Stimulated activated CD4-positive, alpha-beta T cell treated with anti-CD3 and anti-CD28 coated beads, TNF-alpha, amount 100 ng/mL, for 4 hours (primary cell): ENCODE measurements around the gene SURF4.
A peak's percentile ranks its signal among the peaks of the same experiment; 100 is the strongest.

ENCODE experiments used
- DNase-seq, 3 experiments: peaks; one replicate each; pipeline ENCODE4 v3.0.0-alpha.2; 2020; ENCODE audit warnings: low read depth in 3 of 3

Gene SURF4

DNA sequence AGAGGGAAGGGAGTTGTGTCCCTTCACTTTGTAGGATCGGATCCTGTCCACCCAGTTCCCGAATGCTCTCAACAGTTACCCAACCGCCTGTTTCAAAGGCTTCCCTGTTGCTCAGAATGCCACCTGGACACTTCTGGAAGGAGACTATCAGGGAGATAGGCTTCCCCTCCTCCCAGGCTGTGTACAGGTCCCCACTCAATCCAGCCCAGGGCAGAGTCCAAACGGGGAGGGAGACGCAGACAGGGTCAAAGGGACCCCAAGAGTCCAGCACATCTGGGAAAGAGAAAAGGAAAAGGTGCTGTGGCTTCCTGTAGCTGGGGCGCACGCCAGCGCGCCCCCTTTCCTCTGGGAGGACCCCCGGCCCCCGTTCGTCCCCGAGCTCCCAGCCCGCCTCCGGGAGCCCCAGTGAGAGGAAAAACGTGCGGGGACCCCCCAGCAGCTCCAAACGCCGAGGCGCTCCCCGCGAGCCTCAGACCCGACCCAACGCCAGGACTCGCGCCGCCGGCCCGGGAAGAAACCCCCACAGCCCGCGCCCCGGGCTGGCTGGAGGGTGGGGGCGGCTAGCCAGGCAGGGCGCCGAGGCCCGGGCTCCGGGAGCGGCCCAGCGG, 640 bp downstream of the SURF4 start:
- DNase-seq: no peak

- no peak for DNase-seq
Observed at GRCh38 chr9:133374612-133375115, 1.2 kb downstream of the SURF4 start.

- DNase-seq: no peak
Observed at GRCh38 chr9:133372144-133372543, 3.7 kb downstream of the SURF4 start.

- peak in 2 of 3 experiments; percentile 55 for DNase-seq
Observed at GRCh38 chr9:133371261-133371711, 4.6 kb downstream of the SURF4 start.

DNA sequence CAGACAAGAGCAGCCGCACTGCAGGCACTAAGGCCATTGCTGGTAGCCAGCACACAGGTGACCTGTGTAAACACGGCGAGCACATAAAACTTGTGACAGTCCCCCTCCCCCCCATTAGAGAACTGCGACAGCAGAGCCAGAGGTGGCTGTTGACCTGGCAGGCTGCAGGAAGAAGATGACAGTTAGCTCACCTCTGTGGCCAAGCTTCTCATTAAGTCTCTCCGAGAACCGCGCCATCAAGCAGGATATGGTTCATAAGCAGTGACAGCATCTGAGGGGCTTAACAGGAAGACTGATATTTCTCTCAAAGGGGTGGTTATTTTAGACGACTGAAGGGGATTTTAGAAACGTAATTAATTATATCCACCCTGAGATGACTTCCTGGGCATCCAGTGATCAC, 5.2 kb downstream of the SURF4 start:
- no peak for DNase-seq

DNA sequence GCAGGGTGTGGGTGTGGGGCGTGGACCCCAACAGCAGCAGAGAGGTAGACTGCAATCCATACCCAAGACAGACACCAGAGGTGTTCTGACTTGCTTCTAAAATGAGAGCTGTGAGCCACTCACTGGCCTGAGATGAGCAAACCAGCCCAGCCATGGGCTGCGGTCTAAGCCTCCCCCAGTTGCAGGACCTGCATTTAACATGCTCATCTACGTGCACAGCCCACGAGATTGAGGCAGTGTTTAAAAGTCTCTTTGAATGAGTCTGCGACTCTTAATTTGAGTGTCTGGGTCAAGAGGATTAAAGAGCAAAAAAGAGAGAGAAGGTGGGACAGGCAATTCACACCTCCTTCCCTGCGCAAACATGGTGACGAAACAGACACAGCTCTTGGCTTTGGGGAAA, 5.9 kb downstream of the SURF4 start:
- no peak for DNase-seq

DNA sequence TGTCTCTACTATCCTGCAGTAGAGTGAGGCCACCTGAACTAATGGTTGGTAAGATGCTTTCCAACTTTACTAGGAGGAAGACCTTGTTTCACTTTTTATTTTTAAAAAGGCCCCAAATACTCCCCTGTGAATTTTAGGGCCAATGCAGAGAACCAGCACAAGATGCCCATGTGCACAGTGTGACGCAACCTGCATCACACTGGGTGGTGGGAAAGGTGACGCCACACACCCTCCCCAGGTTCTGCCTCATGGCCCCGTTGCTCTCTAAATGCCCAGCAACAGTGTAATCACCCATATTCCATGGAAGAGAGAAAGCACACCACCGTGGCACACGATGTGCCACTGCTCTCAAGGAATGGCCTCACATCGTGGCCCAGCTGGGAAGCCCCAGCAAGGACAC, 6.4 kb downstream of the SURF4 start:
- no peak for DNase-seq

- DNase-seq: no peak
Observed at GRCh38 chr9:133368249-133368881, 7.5 kb downstream of the SURF4 start.

- DNase-seq: no peak
Observed at GRCh38 chr9:133367778-133368177, 8.1 kb downstream of the SURF4 start.

- no peak for DNase-seq
Observed at GRCh38 chr9:133367221-133367620, 8.6 kb downstream of the SURF4 start.

DNA sequence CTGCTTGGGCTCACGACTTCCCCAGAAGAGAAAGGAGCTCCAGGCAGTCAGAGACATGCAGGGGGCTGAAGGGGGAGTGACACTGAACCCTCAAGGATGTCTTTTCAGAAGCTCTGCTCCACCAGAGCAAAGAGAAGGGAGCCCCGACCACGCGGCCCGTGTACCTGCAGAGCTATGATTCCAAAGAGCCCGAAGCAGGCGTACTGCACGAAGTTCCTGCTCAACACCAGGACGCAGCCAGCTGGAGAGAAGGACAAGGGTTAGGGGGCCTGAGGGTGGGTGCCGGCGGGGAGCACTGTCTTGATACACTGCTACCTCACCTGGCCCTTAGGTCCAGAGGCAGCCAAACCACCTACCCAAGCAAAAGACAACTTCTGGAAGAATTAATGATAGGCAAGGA, 9.4 kb downstream of the SURF4 start:
- DNase-seq: no peak

DNA sequence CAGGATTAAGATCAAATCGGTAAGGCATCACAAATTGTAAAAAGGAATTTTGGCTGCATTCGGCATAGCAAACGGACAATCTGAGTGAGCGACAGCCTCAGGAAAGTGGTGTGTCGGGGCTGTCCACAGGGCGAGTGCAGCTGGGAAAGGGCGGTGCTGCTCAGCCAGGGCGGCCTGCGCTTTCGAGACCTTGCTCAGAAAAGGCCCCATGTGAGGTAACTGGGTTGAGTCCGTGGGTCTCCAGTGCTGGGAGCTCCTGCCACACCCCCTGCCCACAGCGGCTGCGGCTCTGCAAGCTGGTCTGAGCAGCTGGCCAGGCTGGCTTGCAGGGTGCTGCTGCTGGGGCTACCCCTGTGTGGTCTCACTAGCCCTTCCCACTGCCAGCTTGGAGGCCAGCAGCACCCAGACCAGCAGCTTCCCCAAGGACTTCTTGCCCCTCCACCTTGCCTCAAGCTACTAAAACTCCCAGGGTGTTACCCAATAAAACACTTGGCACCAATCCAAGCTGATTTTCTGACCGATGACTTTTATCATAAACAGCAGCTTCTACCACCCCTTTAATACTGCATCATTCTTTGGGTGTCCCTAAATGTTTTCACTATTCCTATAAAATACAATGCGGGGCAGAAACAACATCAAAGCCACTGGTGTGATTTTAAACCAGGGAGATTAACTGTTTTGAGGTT, 13.4 kb downstream of the SURF4 start:
- DNase-seq: no peak

GRCh38 chr9:133361507-133362092, 14.3 kb downstream of the SURF4 start:
- DNase-seq: no peak

DNA sequence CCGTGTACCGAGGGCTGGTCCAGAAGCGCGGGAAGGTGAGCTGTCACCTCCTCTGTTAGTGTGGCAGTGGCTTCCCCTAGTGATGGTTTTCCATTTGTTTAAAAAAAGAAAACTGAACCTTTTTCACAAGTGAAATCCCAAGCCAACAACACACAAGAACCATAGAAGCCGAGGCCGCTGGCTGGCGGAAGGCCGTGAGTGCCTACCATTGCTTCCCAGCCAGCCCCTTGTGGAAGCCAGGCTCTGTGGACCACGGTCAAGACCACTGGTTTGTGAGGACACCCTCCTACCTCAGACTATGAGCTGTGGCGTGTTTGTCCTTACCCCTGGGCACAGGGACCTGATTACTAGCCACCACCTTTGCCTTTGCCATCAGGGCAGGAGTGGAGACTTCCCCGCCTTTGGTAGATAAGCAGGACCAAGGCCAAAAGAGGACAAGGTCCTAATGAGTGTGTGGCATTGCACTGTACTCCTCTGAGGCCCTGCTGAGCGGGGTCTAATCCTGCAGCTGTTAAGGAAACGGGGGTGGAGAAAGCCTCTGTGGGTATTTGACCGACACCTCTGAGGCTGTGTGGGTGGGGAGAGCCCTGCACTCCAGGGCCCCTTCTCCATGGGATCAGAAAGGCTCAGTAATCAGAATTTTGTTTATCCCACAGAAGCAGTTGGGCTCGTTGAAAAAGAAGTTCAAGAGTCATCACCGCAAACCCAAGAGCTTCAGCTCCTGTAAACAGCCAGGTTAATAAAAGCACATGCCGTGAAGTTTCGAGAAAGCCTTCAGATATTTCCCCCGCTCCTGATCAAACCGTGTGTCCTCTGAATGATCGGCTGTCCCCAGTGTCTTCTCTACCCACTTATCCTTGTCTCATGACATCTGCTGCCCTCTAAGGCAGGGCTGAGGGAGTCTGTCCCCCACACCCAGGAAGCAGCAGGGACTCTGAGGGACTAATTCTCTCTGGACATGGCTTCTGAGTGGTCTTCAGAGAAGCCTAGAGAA, 15.2 kb downstream of the SURF4 start:
- no peak for DNase-seq

DNA sequence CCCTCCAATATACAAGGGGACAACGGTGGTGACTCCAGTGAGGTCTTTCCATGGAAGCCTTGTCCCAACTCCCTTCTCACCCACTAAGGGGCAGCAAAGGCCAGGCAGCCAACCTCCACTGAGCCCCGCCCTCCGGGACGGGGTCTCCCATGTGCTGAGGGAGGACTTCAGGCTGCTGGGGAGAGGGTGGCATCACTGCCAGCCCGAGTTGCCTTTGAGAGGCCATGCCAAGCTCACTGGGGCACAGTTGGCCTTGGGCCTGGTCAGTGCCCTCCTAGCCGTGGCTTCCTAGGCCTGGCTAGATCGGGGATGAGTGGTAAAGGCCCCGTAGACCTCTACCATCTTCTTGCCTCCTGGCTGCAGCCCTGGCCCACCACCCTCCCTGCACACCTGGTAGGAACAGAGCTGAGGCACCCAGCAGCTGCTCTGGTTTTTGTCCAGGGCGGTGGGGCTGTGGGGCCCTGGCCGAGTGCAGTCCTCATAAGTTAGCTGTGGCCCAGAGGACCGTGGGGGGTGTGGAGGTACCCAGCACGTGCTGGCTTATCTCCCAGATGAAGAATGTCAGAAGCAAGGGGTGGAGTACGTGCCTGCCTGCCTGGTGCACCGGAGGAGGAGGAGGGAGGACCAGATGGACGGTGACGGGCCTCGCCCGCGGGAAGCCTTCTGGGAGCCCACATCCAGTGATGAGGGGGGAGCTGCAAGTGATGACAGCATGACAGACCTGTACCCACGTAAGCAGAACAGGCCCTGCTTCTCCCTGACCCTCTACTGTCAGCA, 16.3 kb downstream of the SURF4 start:
- no peak for DNase-seq

DNA sequence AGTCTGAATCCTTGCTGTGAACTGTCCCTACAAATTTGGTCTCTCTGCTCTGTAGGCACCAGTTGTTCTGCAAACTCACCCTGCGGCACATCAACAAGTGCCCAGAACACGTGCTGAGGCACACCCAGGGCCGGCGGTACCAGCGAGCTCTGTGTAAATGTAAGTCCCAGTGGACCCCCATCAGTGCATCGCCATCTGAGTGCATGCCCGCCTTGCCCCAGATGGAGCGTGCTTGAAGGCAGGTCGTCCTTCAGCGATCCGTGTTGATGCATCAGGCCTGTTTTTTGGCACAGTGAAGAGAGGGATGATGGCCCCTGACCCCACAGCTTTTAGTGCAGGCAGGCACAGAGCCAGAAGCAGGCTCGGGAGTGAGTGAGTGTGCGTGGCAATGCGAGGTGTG, 18.2 kb downstream of the SURF4 start:
- DNase-seq: no peak

GRCh38 chr9:133356391-133357091, 19.3 kb downstream of the SURF4 start, which contains the start of the genes SURF1 and SURF2:
Gene SURF1 (minus strand): TSS chr9:133356487. CDS start chr9:133356453, 34 bp downstream.
Gene SURF2 (plus strand): TSS chr9:133356550. CDS start chr9:133356593, 43 bp downstream.
- peak; percentile 80 to 85 (median 83) for DNase-seq

DNA sequence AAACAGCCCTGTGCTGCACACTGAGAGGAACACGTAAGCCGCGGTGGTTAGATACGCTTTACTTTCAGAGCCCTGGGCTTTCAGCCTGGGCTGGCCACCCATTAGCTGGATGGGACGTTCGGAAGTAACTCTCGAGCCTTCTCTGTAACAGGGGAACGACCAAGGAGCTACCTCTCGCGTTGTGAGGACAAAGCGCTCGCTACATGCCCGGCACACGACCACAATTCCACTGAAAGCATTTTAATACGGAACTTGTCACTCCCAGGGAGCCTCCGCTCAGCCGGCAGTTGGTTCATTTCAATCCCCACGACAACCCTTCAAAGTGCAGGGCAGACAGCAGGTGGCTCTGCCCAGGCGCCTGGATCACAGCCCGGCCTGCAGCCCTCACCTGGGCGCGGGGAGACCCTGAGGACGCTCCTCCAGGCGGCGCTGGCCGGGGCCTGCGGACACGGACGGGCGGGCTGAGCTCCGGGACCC, 19.9 kb downstream of the SURF4 start:
- no peak for DNase-seq

- no peak for DNase-seq
Observed at GRCh38 chr9:133354766-133355165, 21.1 kb downstream of the SURF4 start.

GRCh38 chr9:133353548-133353947, 22.3 kb downstream of the SURF4 start:
- no peak for DNase-seq
